Heart right ventricle (tissue), 16 donors: ENCODE data around the gene ZNF511. TPM values are rescaled to one million over a fixed set of nuclear protein-coding genes. Genes with fewer than 3 reads are reported as not detected.

Experiments used
- ATAC-seq, 8 donors: fragments of 200-7000 bp; cut with Tn5 transposase; one replicate each; pipeline ENCODE4 v1.9.1; 2020; ENCODE audit warnings: mild to moderate bottlenecking in 8 of 8, moderate library complexity in 8 of 8, moderate number of reproducible peaks in 1 of 8
- DNase-seq, 2 donors: peaks; one replicate each; pipeline ENCODE4 v3.0.0-alpha.2; 2020
- H3K27ac ChIP-seq, 10 donors: fragments of 200-600 bp; sonication (generic) in 2 of 10; one replicate each; pipeline versions ENCODE4 v1.5.0 to v1.8.0; 2020 to 2022; ENCODE audit warnings: mild to moderate bottlenecking in 3 of 10
- H3K27me3 ChIP-seq, 7 donors: fragments of 200-600 bp; one replicate each; pipeline ENCODE4 v1.8.0; 2021 to 2022; ENCODE audit warnings: mild to moderate bottlenecking in 2 of 7
- H3K36me3 ChIP-seq, 9 donors: fragments of 200-600 bp; sonication (generic) in 1 of 9; one replicate each; pipeline versions ENCODE4 v1.5.0 to v1.8.0; 2020 to 2022; ENCODE audit warnings: mild to moderate bottlenecking in 2 of 9
- H3K4me1 ChIP-seq, 9 donors: fragments of 200-600 bp; sonication (generic) in 1 of 9; one replicate each; pipeline versions ENCODE4 v1.5.0 to v1.8.0; 2020 to 2022; ENCODE audit warnings: mild to moderate bottlenecking in 4 of 9
- H3K4me3 ChIP-seq, 10 donors: fragments of 200-600 bp; sonication (generic) in 2 of 10; one replicate each; pipeline versions ENCODE4 v1.5.0 to v1.8.0; 2020 to 2022; ENCODE audit warnings: mild to moderate bottlenecking in 7 of 10, moderate library complexity in 2 of 10
- H3K9me3 ChIP-seq, 11 donors: fragments of 200-600 bp in 10 of 11; sonication (generic) in 2 of 11; one replicate each; pipeline versions ENCODE4 v1.5.0 to v1.8.0; 2013 to 2022; ENCODE audit warnings: mild to moderate bottlenecking in 2 of 11, control low read depth in 1 of 11, moderate library complexity in 1 of 11
- CTCF ChIP-seq, 9 donors: fragments of 200-600 bp; sonication (generic) in 2 of 9; IDR thresholded peaks; one replicate each; pipeline versions ENCODE4 v1.5.0 to v1.8.0; 2021 to 2022; ENCODE audit warnings: antibody characterized with exemption in 9 of 9, mild to moderate bottlenecking in 5 of 9, moderate library complexity in 1 of 9
- WGBS, 2 donors: extraction: QIAGEN DNeasy Blood & Tissue Kit; methylation state at CpG; one replicate each; pipeline ENCODE4 v1.1.7; 2013; ENCODE audit warnings: inconsistent platforms in 1 of 2; 5-methylcytosine and 5-hydroxymethylcytosine counted together
- intact Hi-C, 10 donors: fragments of 100-400 bp; cut with DNase I; formaldehyde crosslinking; loops; one replicate each; pipeline versions ENCODE4 v1.11.1 to v1.14.2; 2022
- long read RNA-seq, 3 donors: library from polyadenylated mRNA; unstranded; transcript quantifications; one replicate each; pipeline ENCODE4 v2.0.0, GENCODE V29; 2020 to 2021
- polyA plus RNA-seq, 2 donors: library from polyadenylated mRNA; stranded (reverse); fragments of 200-250 nt; gene quantifications; one replicate each; pipeline ENCODE4 v1.2.3, GENCODE V29; 2013
- total RNA-seq, 10 donors: library from RNA; stranded (reverse); fragmentation: NEBNext Ultra II Directional in 3 of 10; extraction: Animal tissue kit (Norgen Biotek cat#: 25700) in 3 of 10; gene quantifications; one replicate each; pipeline versions ENCODE4 v1.2.1 to v1.2.4, GENCODE V29; 2021 to 2023
- donor health status: Arrhythmogenic right ventricular cardiomyopathy.
- donor health status: ischemic (EF 13 %, LVEDD 7.1; RV severe dilation, severe dysfunction).
- donor health status: healthy with polysubstance abuse.
- donor health status: DM: no; HTN: yes; CAD: no.
- donor health status: DM: no; HTN: no; CAD: no.
- donor health status: ischemic (EF 25% LVEDD 6.9; RV normal size, moderate dysfunction).
- donor health status: ischemic (EF 25% LVEDD 5.7; RV mildly dilated, moderate dysfunction).
- donor health status: healthy.
- donor health status: DM: yes; HTN: yes; CAD: no.
- donor health status: Ischemic cardiomyopathy.
- donor health status: ischemic (EF 35%, LVEDD 5.7; RV mildly dilated, moderate dysfunction).
- donor health status: nonischemic (EF 11% LVEDD 7.7; RV severe dilation, severe dysfunction).
- donor health status: DM: yes; HTN: yes; CAD: no.
- donor health status: PGD.
- donor health status: ischemic (EF 29% LVEDD 5.4; RV normal size, mild dysfunction).
- donor health status: nonischemic (EF 23%, LVEDD 6.1; RV moderate dilation, normal function).

The ZNF511 gene
- total RNA-seq (10 to 100 TPM; 30.6 to 54.6 (median 43.5) TPM), polyA plus RNA-seq (100 to 1,000 TPM in 1 of 2 donors, 10 to 100 TPM in 1; 38.7 to 129 TPM)
- long read RNA-seq, donor 1, transcript ZNF511-202 (6 exons, 1,520 nt) = major isoform, 44 of 67 reads
- long read RNA-seq, donor 1, transcript ZNF511-201 (5 exons, 2,004 nt) = minor isoform, 17 of 67 reads
- long read RNA-seq, donor 1, partial matches to known transcripts = 3 of 67 reads
- long read RNA-seq, donor 1, other reads (novel, unspliced or antisense) = 3 of 67 reads
- long read RNA-seq, donor 2, transcript ZNF511-202 (6 exons, 1,520 nt) = major isoform, 27 of 45 reads
- long read RNA-seq, donor 2, transcript ZNF511-201 (5 exons, 2,004 nt) = minor isoform, 10 of 45 reads
- long read RNA-seq, donor 2, partial matches to known transcripts = 1 of 45 reads
- long read RNA-seq, donor 2, other reads (novel, unspliced or antisense) = 7 of 45 reads
- long read RNA-seq, donor 3, transcript ZNF511-201 (5 exons, 2,004 nt) = minor isoform, 6 of 36 reads
- long read RNA-seq, donor 3, transcript ZNF511-202 (6 exons, 1,520 nt) = major isoform, 25 of 36 reads
- long read RNA-seq, donor 3, partial matches to known transcripts = 1 of 36 reads
- long read RNA-seq, donor 3, other reads (novel, unspliced or antisense) = 4 of 36 reads

- peak within 1 kb of the TSS; percentile 87 to 99 (median 98) for H3K27ac ChIP-seq
- DNase-seq (peak; percentile 88 to 90), ATAC-seq (peak; percentile 78 to 95 (median 91))
- H3K4me3 ChIP-seq = peak within 1 kb of the TSS; percentile 79 to 100 (median 96)
- 0% methylated on average over 57 to 89 of the region's 89 CpGs for WGBS, 2 donors
- H3K27me3 ChIP-seq = no peaks in the 10 kb centered on the region
- peak in 4 of 9 donors; percentile 6 to 45 (median 34) for TF ChIP-seq CTCF (IDR thresholded peaks at IDR 0.05)
- H3K36me3 ChIP-seq = peaks cover 0 to 51% (median 7%) of the 10 kb centered on the region in 9 donors
- H3K4me1 ChIP-seq = peaks cover 0 to 43% (median 32%) of the 10 kb centered on the region in 9 donors
- H3K9me3 ChIP-seq = no peaks in the 10 kb centered on the region
- intact Hi-C loops = loop anchor here in 1 of 10 donors (2.0 kb wide), 1 partner anchor 68 kb away; no protein-coding TSS in a partner anchor
These were observed at the start of gene ZNF511, which contains the start of gene TUBGCP2 for GRCh38 chr10:133308421-133309099. ZNF511 (plus strand) TSS chr10:133308914; CDS start chr10:133308944, 30 bp downstream. TUBGCP2 (minus strand) TSS chr10:133308872; CDS start chr10:133302941, 5,931 bp downstream.

- DNase-seq (no peak), ATAC-seq (no peak)
- H3K36me3 ChIP-seq = peaks cover 0 to 4% (median 0%) of the 10 kb centered on the region in 9 donors
- intact Hi-C loops = no loop called here
- peaks cover 0 to under 1% (median 0%) of the 10 kb centered on the region in 7 donors for H3K27me3 ChIP-seq
- no peak for TF ChIP-seq CTCF (IDR thresholded peaks at IDR 0.05)
- peaks cover 10 to 69% (median 41%) of the 10 kb centered on the region in 9 donors for H3K4me1 ChIP-seq
- 68 to 72% methylated on average over 12 of the region's 12 CpGs for WGBS, 2 donors
- H3K4me3 ChIP-seq = no peak overlapping the region
- H3K9me3 ChIP-seq = no peaks in the 10 kb centered on the region
- H3K27ac ChIP-seq = peak overlapping the region in 7 of 10 donors; percentile 23 to 94 (median 39)
These were observed 49.1 kb upstream of the ZNF511 start for GRCh38 chr10:133259602-133259989.

- no peaks in the 10 kb centered on the region for H3K27me3 ChIP-seq
- H3K4me3 ChIP-seq = peak overlapping the region; percentile 36 to 84 (median 74)
- WGBS, 2 donors = 17% methylated on average over 50 of the region's 50 CpGs
- ATAC-seq = peak; percentile 43 to 64 (median 51)
- H3K9me3 ChIP-seq = no peaks in the 10 kb centered on the region
- H3K36me3 ChIP-seq = peaks cover 0 to 4% (median 0%) of the 10 kb centered on the region in 9 donors
- H3K27ac ChIP-seq = peak overlapping the region; percentile 80 to 97 (median 88)
- intact Hi-C loops = no loop called here
- peaks cover 10 to 69% (median 41%) of the 10 kb centered on the region in 9 donors for H3K4me1 ChIP-seq
- peak; percentile 41 to 72 for DNase-seq
- TF ChIP-seq CTCF (IDR thresholded peaks at IDR 0.05) = no peak
These were observed 47.6 kb upstream of the ZNF511 start for GRCh38 chr10:133260895-133261725.
